Stimulated activated CD4-positive, alpha-beta T cell treated with anti-CD3 and anti-CD28 coated beads, Interleukin-1b, Interleukin-23, amount 100 ng/mL, for 1 hour (primary cell): ENCODE results near the gene SOX12.

Source experiments
- DNase-seq, 2 donors: peaks; one replicate each; pipeline ENCODE4 v3.0.0-alpha.2; 2020; ENCODE audit warnings: low read depth in 2 of 2

Gene SOX12

GRCh38 chr20:301886-302848 lies 23.2 kb upstream of the SOX12 start:
- DNase-seq = no peak

- DNase-seq = no peak
Observed at GRCh38 chr20:305745-306144, 19.6 kb upstream of the SOX12 start.

GRCh38 chr20:308427-309038 lies 16.8 kb upstream of the SOX12 start:
- DNase-seq = no peak

- no peak for DNase-seq
Observed at GRCh38 chr20:309306-309840, 16.0 kb upstream of the SOX12 start.

- DNase-seq = peak in 1 of 2 donors; percentile 70
Observed at GRCh38 chr20:309841-310644, 15.3 kb upstream of the SOX12 start.

- DNase-seq = no peak
Observed at GRCh38 chr20:310645-311044, 14.7 kb upstream of the SOX12 start.

- no peak for DNase-seq
Observed at GRCh38 chr20:311609-312008, 13.7 kb upstream of the SOX12 start.

- DNase-seq = no peak
Observed at GRCh38 chr20:312067-312466, 13.3 kb upstream of the SOX12 start.

GRCh38 chr20:312866-313265 lies 12.5 kb upstream of the SOX12 start:
- DNase-seq = no peak

- no peak for DNase-seq
Observed at GRCh38 chr20:313402-313801, 11.9 kb upstream of the SOX12 start.

GRCh38 chr20:313948-314347 lies 11.4 kb upstream of the SOX12 start:
- no peak for DNase-seq

- DNase-seq = no peak
Observed at GRCh38 chr20:316316-317068, 8.9 kb upstream of the SOX12 start.

GRCh38 chr20:324177-325044 lies 941 bp upstream of the SOX12 start:
- peak; percentile 60 to 93 for DNase-seq

GRCh38 chr20:325889-326644 lies 715 bp downstream of the SOX12 start:
- DNase-seq = no peak

- DNase-seq = no peak
Observed at GRCh38 chr20:326645-327185, 1.4 kb downstream of the SOX12 start.

- peak in 1 of 2 donors; percentile 47 for DNase-seq
Observed at GRCh38 chr20:327186-328026, 2.1 kb downstream of the SOX12 start.

GRCh38 chr20:328027-328974 lies 2.9 kb downstream of the SOX12 start:
- DNase-seq = no peak
